KMS-11 (cell line): ENCODE measurements around the gene SPSB3.

ENCODE experiments used
- H2AFZ ChIP-seq: fragments of 200-600 bp; sonication (generic); 2 replicates; pipeline ENCODE4 v1.6.1; 2016; ENCODE audit warnings: antibody characterized with exemption, mixed run types, low read depth
- H3K27ac ChIP-seq: fragments of 200-600 bp; sonication (generic); 2 replicates; pipeline ENCODE4 v1.6.1; 2016; ENCODE audit warnings: mild to moderate bottlenecking, mixed run types
- H3K27me3 ChIP-seq: fragments of 200-600 bp; sonication (generic); 2 replicates; pipeline ENCODE4 v1.6.1; 2017; ENCODE audit warnings: mild to moderate bottlenecking, low read depth, mixed run types, moderate library complexity; ENCODE audit not compliant: insufficient read depth
- H3K36me3 ChIP-seq: fragments of 200-600 bp; sonication (generic); 2 replicates; pipeline ENCODE4 v1.6.1; 2017; ENCODE audit warnings: mild to moderate bottlenecking, mixed run types; ENCODE audit not compliant: insufficient read depth
- H3K4me1 ChIP-seq: fragments of 200-600 bp; sonication (generic); 2 replicates; pipeline ENCODE4 v1.6.1; 2016; ENCODE audit warnings: mild to moderate bottlenecking, low read depth, mixed run types; ENCODE audit not compliant: poor library complexity, severe bottlenecking
- H3K4me2 ChIP-seq: fragments of 200-600 bp; sonication (generic); 2 replicates; pipeline ENCODE4 v1.7.0; 2016; ENCODE audit warnings: mild to moderate bottlenecking, mixed run types
- H3K4me3 ChIP-seq: fragments of 200-600 bp; sonication (generic); IDR thresholded peaks from 2 replicates; pipeline ENCODE4 v1.6.1; 2017; ENCODE audit warnings: low read depth, low read length, mixed read lengths; ENCODE audit not compliant: insufficient read depth
- H3K79me2 ChIP-seq: fragments of 200-600 bp; sonication (generic); 2 replicates; pipeline ENCODE4 v1.6.1; 2016; ENCODE audit warnings: low read depth, mixed run types; ENCODE audit not compliant: insufficient read depth
- H3K9ac ChIP-seq: fragments of 200-600 bp; sonication (generic); 2 replicates; pipeline ENCODE4 v1.6.1; 2016; ENCODE audit warnings: mild to moderate bottlenecking, mixed run types
- H4K20me1 ChIP-seq: fragments of 200-600 bp; sonication (generic); 2 replicates; pipeline ENCODE4 v1.6.1; 2016; ENCODE audit warnings: mild to moderate bottlenecking, mixed run types; ENCODE audit not compliant: insufficient read depth
- CTCF ChIP-seq: fragments of 200-600 bp; sonication (generic); conservative IDR thresholded peaks from 2 replicates; pipeline ENCODE4 v1.6.1; 2017; ENCODE audit warnings: low read depth, mild to moderate bottlenecking, antibody characterized with exemption, low read length, moderate library complexity, mixed read lengths

The SPSB3 gene

GRCh38 chr16:1810536-1810935, 28.2 kb upstream of the SPSB3 start:
- H3K4me3 ChIP-seq = no peak overlapping the region
- H3K4me1 ChIP-seq = no peaks in the 10 kb centered on the region
- no peak overlapping the region for H3K4me2 ChIP-seq
- TF ChIP-seq CTCF = no peak
- no peaks in the 10 kb centered on the region for H3K27me3 ChIP-seq
- H3K27ac ChIP-seq = no peak overlapping the region
- H3K36me3 ChIP-seq = peaks cover 6% of the 10 kb centered on the region; the same call in 1 of the 2 replicates
- H2AFZ ChIP-seq = no peak overlapping the region
- H4K20me1 ChIP-seq = no peaks in the 10 kb centered on the region
- no peak overlapping the region for H3K9ac ChIP-seq
- no peaks in the 10 kb centered on the region for H3K79me2 ChIP-seq

- no peak overlapping the region for H3K4me2 ChIP-seq
- no peak overlapping the region for H2AFZ ChIP-seq
- no peak overlapping the region for H3K4me3 ChIP-seq
- no peaks in the 10 kb centered on the region for H3K27me3 ChIP-seq
- H3K79me2 ChIP-seq = no peaks in the 10 kb centered on the region
- H3K4me1 ChIP-seq = no peaks in the 10 kb centered on the region
- no peak overlapping the region for H3K9ac ChIP-seq
- no peak overlapping the region for H3K27ac ChIP-seq
- H4K20me1 ChIP-seq = no peaks in the 10 kb centered on the region
- peaks cover 6% of the 10 kb centered on the region; the same call in 1 of the 2 replicates for H3K36me3 ChIP-seq
- TF ChIP-seq CTCF = no peak
Observed at GRCh38 chr16:1810106-1810505, 27.7 kb upstream of the SPSB3 start.

- Histone ChIP-seq H3K27me3 (no peaks in the 10 kb centered on the region), H3K4me1 (no peaks in the 10 kb centered on the region), H3K27ac (no peak overlapping the region), H2AFZ (no peak overlapping the region), H3K79me2 (no peaks in the 10 kb centered on the region), H3K4me2 (no peak overlapping the region), H3K36me3 (peaks cover 6% of the 10 kb centered on the region; the same call in 1 of the 2 replicates), H4K20me1 (no peaks in the 10 kb centered on the region), H3K4me3 (no peak overlapping the region), H3K9ac (no peak overlapping the region)
- TF ChIP-seq CTCF = no peak
Observed at GRCh38 chr16:1809281-1809801, 27.0 kb upstream of the SPSB3 start.

GRCh38 chr16:1808691-1809090, 26.3 kb upstream of the SPSB3 start:
- Histone ChIP-seq H3K36me3 (peaks cover 6% of the 10 kb centered on the region; the same call in 1 of the 2 replicates), H3K9ac (no peak overlapping the region), H3K4me2 (no peak overlapping the region), H3K4me1 (no peaks in the 10 kb centered on the region), H3K27me3 (no peaks in the 10 kb centered on the region), H3K27ac (no peak overlapping the region), H4K20me1 (no peaks in the 10 kb centered on the region), H2AFZ (no peak overlapping the region), H3K79me2 (no peaks in the 10 kb centered on the region), H3K4me3 (no peak overlapping the region)
- no peak for TF ChIP-seq CTCF
